Stomach (tissue), 9 donors: ENCODE results near the gene GGN. TPM values are rescaled to one million over a fixed set of nuclear protein-coding genes. Genes with fewer than 3 reads are reported as not detected.
"Not testable (repeated sequence)": the region's sequence is repeated elsewhere in the genome, so short reads cannot be mapped to it uniquely, and the experiment has no call there.

Experiments used
- DNase-seq, 2 donors: peaks; one replicate each; pipeline versions ENCODE4 v3.0.0 to v3.0.0-alpha.2; 2013 to 2019
- H3K27ac ChIP-seq, 5 donors: fragments of 200-600 bp in 4 of 5; sonication (generic) in 4 of 5; one replicate each; pipeline ENCODE4 v1.5.1; 2013 to 2019; ENCODE audit warnings: mild to moderate bottlenecking in 1 of 5, moderate library complexity in 1 of 5
- H3K27me3 ChIP-seq, 3 donors: fragments of 200-600 bp; sonication (generic); one replicate each; pipeline ENCODE4 v1.5.1; 2017 to 2019; ENCODE audit warnings: mixed run types in 1 of 3
- H3K36me3 ChIP-seq, 4 donors: fragments of 200-600 bp; sonication (generic); 1 replicate in 3 of 4; 2 replicates in 1 of 4; pipeline ENCODE4 v1.5.1; 2016 to 2019
- H3K4me1 ChIP-seq, 4 donors: fragments of 200-600 bp; sonication (generic); one replicate each; pipeline ENCODE4 v1.5.1; 2016 to 2019
- H3K4me3 ChIP-seq, 4 donors: fragments of 200-600 bp; sonication (generic) in 3 of 4; one replicate each; pipeline ENCODE4 v1.5.1; 2016 to 2019; ENCODE audit warnings: mild to moderate bottlenecking in 1 of 4
- H3K9me3 ChIP-seq, 4 donors: fragments of 200-600 bp; sonication (generic); one replicate each; pipeline ENCODE4 v1.5.1; 2016 to 2019
- EP300 ChIP-seq: sonication (generic); formaldehyde crosslinking; IDR thresholded peaks from one replicate; pipeline ENCODE4 v1.6.1; 2017; ENCODE audit warnings: antibody characterized with exemption
- POLR2A ChIP-seq, 4 donors: fragments of 450-650 bp; IDR thresholded peaks; one replicate each; pipeline ENCODE4 v1.6.1; 2016; ENCODE audit warnings: antibody characterized with exemption in 4 of 4, control low read depth in 2 of 4, mild to moderate bottlenecking in 1 of 4, moderate library complexity in 1 of 4
- POLR2AphosphoS5 ChIP-seq, 3 donors: sonication (generic); formaldehyde crosslinking; IDR thresholded peaks; one replicate each; pipeline ENCODE4 v1.6.1; 2016; ENCODE audit warnings: antibody characterized with exemption in 3 of 3
- WGBS, 5 donors: extraction: QIAGEN DNeasy Blood & Tissue Kit in 3 of 5; methylation state at CpG; one replicate each; pipeline versions ENCODE4 v1.1.5 to v1.1.7; 2013 to 2018; 5-methylcytosine and 5-hydroxymethylcytosine counted together
- intact Hi-C: fragments of 100-400 bp; cut with DNase I; formaldehyde crosslinking; loops from one replicate; pipeline ENCODE4 v1.15.1; 2023; ENCODE audit warnings: low total_unique reads
- polyA plus RNA-seq, 3 donors: library from polyadenylated mRNA; stranded (reverse); fragments of 200-250 nt; gene quantifications; one replicate each; pipeline ENCODE4 v1.2.3, GENCODE V29; 2013
- total RNA-seq, 5 donors: library from RNA; depleted of rRNA; stranded (reverse); fragments of >200 nt; gene quantifications; one replicate each; pipeline versions ENCODE4 v1.1.0 to v1.2.3, GENCODE V29; 2014 to 2016
- TF ChIP-seq, protein P1 (sequence below), 7 experiments: fragments of 450-650 bp in 4 of 7; fragments of 200-600 bp in 3 of 7; sonication (generic) in 3 of 7; IDR thresholded peaks; one replicate each; pipeline ENCODE4 v1.5.1; 2016 to 2019; ENCODE audit warnings: antibody characterized with exemption in 7 of 7, control low read depth in 2 of 7, mild to moderate bottlenecking in 1 of 7
- donor health status: healthy with polysubstance abuse.
- donor health status: Bipolar disorder and iron deficiency.
- donor health status: healthy.

Gene GGN
- total and polyA plus RNA-seq, 8 donors: 0.19 to 0.30 TPM; not detected in 6

DNA sequence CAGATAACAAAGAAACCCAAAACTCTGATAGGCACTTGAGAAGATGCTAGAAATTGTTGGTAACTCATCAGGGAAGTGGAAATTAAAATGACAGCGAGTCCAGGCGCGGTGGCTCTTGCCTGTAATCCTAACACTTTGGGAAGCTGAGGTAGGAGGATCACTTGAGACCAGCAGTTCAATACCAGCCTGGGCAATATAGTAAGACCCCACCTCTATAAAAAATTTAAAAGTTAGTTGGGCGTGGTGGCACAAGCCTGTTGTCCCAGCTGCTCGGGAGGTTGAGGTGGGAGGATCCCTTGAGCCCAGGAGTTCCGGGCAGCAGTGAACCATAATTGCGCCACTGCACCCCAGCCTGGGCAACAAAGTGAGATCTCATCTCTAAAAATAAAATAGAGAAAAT lies 43.1 kb upstream of the GGN start:
- Histone ChIP-seq H3K27ac (no peak overlapping the region), H3K9me3 (no peaks in the 10 kb centered on the region), H3K36me3 (no peaks in the 10 kb centered on the region), H3K4me3 (no peak overlapping the region), H3K4me1 (peaks cover 0 to 8% (median 3%) of the 10 kb centered on the region in 4 donors), H3K27me3 (peaks cover 0 to 63% (median 29%) of the 10 kb centered on the region in 3 donors)
- intact Hi-C loops: no loop called here
- TF ChIP-seq, protein P1, sequence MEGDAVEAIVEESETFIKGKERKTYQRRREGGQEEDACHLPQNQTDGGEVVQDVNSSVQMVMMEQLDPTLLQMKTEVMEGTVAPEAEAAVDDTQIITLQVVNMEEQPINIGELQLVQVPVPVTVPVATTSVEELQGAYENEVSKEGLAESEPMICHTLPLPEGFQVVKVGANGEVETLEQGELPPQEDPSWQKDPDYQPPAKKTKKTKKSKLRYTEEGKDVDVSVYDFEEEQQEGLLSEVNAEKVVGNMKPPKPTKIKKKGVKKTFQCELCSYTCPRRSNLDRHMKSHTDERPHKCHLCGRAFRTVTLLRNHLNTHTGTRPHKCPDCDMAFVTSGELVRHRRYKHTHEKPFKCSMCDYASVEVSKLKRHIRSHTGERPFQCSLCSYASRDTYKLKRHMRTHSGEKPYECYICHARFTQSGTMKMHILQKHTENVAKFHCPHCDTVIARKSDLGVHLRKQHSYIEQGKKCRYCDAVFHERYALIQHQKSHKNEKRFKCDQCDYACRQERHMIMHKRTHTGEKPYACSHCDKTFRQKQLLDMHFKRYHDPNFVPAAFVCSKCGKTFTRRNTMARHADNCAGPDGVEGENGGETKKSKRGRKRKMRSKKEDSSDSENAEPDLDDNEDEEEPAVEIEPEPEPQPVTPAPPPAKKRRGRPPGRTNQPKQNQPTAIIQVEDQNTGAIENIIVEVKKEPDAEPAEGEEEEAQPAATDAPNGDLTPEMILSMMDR (IDR thresholded peaks at IDR 0.05): no peak
- no peak for TF ChIP-seq POLR2A (IDR thresholded peaks at IDR 0.05)
- TF ChIP-seq POLR2AphosphoS5 (IDR thresholded peaks at IDR 0.05): no peak
- TF ChIP-seq EP300: no peak
- 77 to 82% (median 79%) methylated on average over 7 of the region's 7 CpGs for WGBS, 5 donors
- no peak for DNase-seq

DNA sequence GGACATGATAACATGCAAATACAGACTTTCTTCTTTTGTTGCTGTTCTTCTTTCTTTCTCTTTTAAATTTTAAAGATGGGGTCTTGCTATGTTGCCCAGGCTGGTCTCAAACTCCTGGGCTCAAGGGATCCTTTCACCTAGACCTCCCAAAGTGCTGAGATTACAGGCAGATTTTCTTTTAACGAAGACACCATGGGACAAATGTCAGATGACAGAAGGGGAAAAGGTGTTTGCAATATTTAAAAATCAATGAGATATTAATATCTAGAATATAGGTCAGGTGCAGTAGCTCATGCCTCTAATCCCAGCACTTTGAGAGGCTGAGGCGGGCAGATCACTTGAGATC lies 42.0 kb upstream of the GGN start:
- Histone ChIP-seq H3K36me3 (no peaks in the 10 kb centered on the region), H3K27ac (no peak overlapping the region), H3K4me1 (peaks cover 0 to 8% (median 3%) of the 10 kb centered on the region in 4 donors), H3K4me3 (no peak overlapping the region), H3K9me3 (no peaks in the 10 kb centered on the region), H3K27me3 (peaks cover 0 to 63% (median 29%) of the 10 kb centered on the region in 3 donors)
- TF ChIP-seq POLR2AphosphoS5 (IDR thresholded peaks at IDR 0.05) (no peak), EP300 (no peak), POLR2A (IDR thresholded peaks at IDR 0.05) (no peak)
- TF ChIP-seq, protein P1 (IDR thresholded peaks at IDR 0.05): no peak
- 71 to 93% (median 84%) methylated on average over 2 of the region's 2 CpGs for WGBS, 5 donors
- DNase-seq: no peak
- intact Hi-C loops: no loop called here

DNA sequence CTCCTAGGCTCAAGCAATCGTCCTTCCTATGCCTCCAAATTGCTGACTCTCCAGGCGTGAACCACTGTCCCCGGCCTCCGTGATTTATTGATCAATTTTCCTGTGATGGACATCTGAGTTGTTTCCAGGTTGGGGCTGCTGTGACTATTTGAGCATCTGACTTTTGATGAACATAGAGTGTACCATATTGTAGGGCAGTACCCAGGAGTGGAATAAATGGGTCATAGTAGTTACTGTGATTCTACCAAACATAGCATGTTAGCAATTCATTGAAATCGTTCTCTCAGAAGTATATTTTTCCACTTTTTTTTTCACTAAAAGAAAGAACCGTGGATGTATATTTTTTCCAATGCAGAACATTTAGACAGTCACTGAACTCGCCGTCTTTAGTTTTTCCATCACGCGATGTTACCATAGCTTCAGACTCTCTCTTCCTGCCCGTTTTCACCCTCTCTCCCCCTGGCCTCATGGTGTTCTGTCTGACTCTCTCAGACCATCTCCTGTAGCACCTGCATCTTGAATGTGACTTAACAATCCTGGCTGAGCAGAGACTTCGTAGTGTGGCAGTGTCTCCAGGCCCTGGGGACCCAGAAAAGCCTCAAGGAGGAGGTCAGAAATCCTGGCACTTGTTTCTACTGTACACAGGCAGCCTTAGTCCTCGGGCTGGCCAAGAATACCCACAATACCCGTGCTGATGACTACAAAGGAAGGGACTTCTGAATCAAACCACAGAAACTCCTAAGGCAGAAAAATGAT lies 41.4 kb upstream of the GGN start:
- no peak for DNase-seq
- TF ChIP-seq POLR2AphosphoS5 (IDR thresholded peaks at IDR 0.05) (no peak), POLR2A (IDR thresholded peaks at IDR 0.05) (no peak), EP300 (no peak)
- TF ChIP-seq, protein P1 (IDR thresholded peaks at IDR 0.05): no peak
- 54 to 60% (median 58%) methylated on average over 13 to 14 of the region's 14 CpGs for WGBS, 5 donors
- no peak overlapping the region for H3K4me3 ChIP-seq
- H3K4me1 ChIP-seq: peaks cover 0 to 8% (median 3%) of the 10 kb centered on the region in 4 donors
- intact Hi-C loops: no loop called here
- H3K27me3 ChIP-seq: peaks cover 0 to 63% (median 23%) of the 10 kb centered on the region in 3 donors
- H3K27ac ChIP-seq: no peak overlapping the region
- no peaks in the 10 kb centered on the region for H3K9me3 ChIP-seq
- no peaks in the 10 kb centered on the region for H3K36me3 ChIP-seq

DNA sequence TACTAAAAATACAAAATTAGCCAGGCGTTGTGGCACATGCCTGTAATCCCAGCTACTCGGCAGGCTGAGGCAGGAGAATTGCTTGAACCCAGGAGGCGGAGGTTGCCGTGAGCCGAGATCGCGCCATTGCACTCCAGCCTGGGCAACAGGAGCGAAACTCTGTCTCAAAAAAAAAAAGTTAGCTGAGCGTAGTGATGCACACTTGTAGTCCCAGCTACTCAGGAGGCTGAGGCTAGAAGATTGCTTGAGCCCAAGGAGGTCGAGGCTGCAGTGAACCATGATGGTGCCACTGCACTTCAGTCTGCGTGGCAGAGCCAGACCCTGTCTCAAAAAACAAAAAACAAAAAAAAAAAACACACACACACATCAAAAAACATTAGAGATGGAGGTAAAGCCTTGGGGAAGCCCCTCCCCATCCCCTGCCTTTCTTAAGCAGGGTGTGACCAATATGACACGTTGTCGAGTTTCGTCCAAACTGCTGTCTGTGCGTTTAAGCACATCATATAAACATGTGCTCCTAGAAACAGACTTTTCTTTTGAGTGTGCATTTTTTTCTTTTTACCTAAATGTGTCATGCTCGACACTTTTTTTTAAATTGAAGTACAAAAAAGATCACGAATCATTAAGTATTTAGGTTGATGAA lies 39.3 kb upstream of the GGN start:
- WGBS, 5 donors: 56 to 69% (median 62%) methylated on average over 12 to 17 of the region's 17 CpGs
- intact Hi-C loops, DNase-seq, H3K4me3 ChIP-seq, H3K27ac ChIP-seq, H3K4me1 ChIP-seq, H3K9me3 ChIP-seq, H3K36me3 ChIP-seq: not testable (repeated sequence)
- peaks cover 0 to 63% (median 9%) of the 10 kb centered on the region in 3 donors for H3K27me3 ChIP-seq
